Neural cell (in vitro differentiated cells): ENCODE data around the gene RARG. TPM values are rescaled to one million over a fixed set of nuclear protein-coding genes. Genes with fewer than 3 reads are reported as not detected.

Experiments used
- H2AFZ ChIP-seq: fragments of 200-600, 300-800 bp; sonication (generic), shearing (Covaris generic); 2 replicates; pipeline ENCODE4 v1.6.0; 2014; ENCODE audit warnings: low read depth, mild to moderate bottlenecking, antibody characterized with exemption, low read length, moderate library complexity
- H3F3A ChIP-seq: fragments of 200-600 bp; shearing (Covaris generic); 2 replicates; pipeline ENCODE4 v1.6.1; 2016; ENCODE audit warnings: mild to moderate bottlenecking, moderate library complexity, mixed read lengths, antibody characterized with exemption, low read length; ENCODE audit not compliant: insufficient read depth, poor library complexity, severe bottlenecking
- H3K27ac ChIP-seq: fragments of 200-600, 300-800 bp; sonication (generic), shearing (Covaris generic); 2 replicates; pipeline ENCODE4 v1.5.1; 2014; ENCODE audit warnings: mild to moderate bottlenecking, low read length, moderate library complexity
- H3K27me3 ChIP-seq: fragments of 300-800, 200-600 bp; sonication (generic), shearing (Covaris generic); 2 replicates; pipeline ENCODE4 v1.6.0; 2014; ENCODE audit warnings: mild to moderate bottlenecking, low read depth, low read length, moderate library complexity; ENCODE audit not compliant: insufficient read depth
- H3K36me3 ChIP-seq: fragments of 300-800, 200-600 bp; sonication (generic), shearing (Covaris generic); 2 replicates; pipeline ENCODE4 v1.5.1; 2014; ENCODE audit warnings: mild to moderate bottlenecking, antibody characterized with exemption, low read length, moderate library complexity; ENCODE audit not compliant: insufficient read depth
- H3K4me2 ChIP-seq: fragments of 300-800, 200-600 bp; sonication (generic), shearing (Covaris generic); 2 replicates; pipeline ENCODE4 v1.6.0; 2014; ENCODE audit warnings: mild to moderate bottlenecking, low read length
- H3K4me3 ChIP-seq: fragments of 300-800, 200-600 bp; sonication (generic), shearing (Covaris generic); 2 replicates; pipeline ENCODE4 v1.5.1; 2014; ENCODE audit warnings: mild to moderate bottlenecking, low read length, moderate library complexity
- H3K79me2 ChIP-seq: fragments of 200-600 bp; shearing (Covaris generic); replicated peaks from 2 replicates; pipeline ENCODE4 v1.6.0; 2014; ENCODE audit warnings: mild to moderate bottlenecking, low read length, moderate library complexity; ENCODE audit not compliant: insufficient read depth
- H3K9ac ChIP-seq: fragments of 300-800, 200-600 bp; sonication (generic), shearing (Covaris generic); 2 replicates; pipeline ENCODE4 v1.6.1; 2016; ENCODE audit warnings: mild to moderate bottlenecking, low read length, mixed read lengths
- H3K9me2 ChIP-seq: fragments of 200-600 bp; shearing (Covaris generic); 2 replicates; pipeline ENCODE4 v1.6.1; 2016; ENCODE audit warnings: mild to moderate bottlenecking, low read length, mixed read lengths; ENCODE audit not compliant: insufficient read depth
- H3K9me3 ChIP-seq: fragments of 200-600, 300-800 bp; sonication (generic), shearing (Covaris generic); 2 replicates; pipeline ENCODE4 v1.6.1; 2016; ENCODE audit warnings: mild to moderate bottlenecking, mixed run types, low read length, moderate library complexity, mixed read lengths
- H4K20me1 ChIP-seq: fragments of 200-600 bp; shearing (Covaris generic); 2 replicates; pipeline ENCODE4 v1.6.1; 2016; ENCODE audit warnings: mild to moderate bottlenecking, mixed run types; ENCODE audit not compliant: insufficient read depth
- CTCF ChIP-seq: fragments of 450-650 bp; IDR thresholded peaks from 2 replicates; pipeline ENCODE4 v1.5.1; 2014; ENCODE audit warnings: antibody characterized with exemption, mild to moderate bottlenecking, moderate library complexity; ENCODE audit not compliant: poor library complexity, severe bottlenecking
- EP300 ChIP-seq: fragments of 450-650 bp; conservative IDR thresholded peaks from 2 replicates; pipeline ENCODE4 v1.6.1; 2014; ENCODE audit warnings: antibody characterized with exemption, mild to moderate bottlenecking, moderate library complexity; ENCODE audit not compliant: poor library complexity, severe bottlenecking
- EZH2 ChIP-seq: fragments of 200-600, 300-800 bp; shearing (Covaris generic), sonication (generic); IDR thresholded peaks from 2 replicates; pipeline ENCODE4 v1.6.1; 2014; ENCODE audit warnings: antibody characterized with exemption, low read length, borderline replicate concordance, mild to moderate bottlenecking; ENCODE audit not compliant: insufficient read depth, poor library complexity, severe bottlenecking
- MXI1 ChIP-seq: fragments of 450-650 bp; conservative IDR thresholded peaks from 2 replicates; pipeline ENCODE4 v1.6.1; 2014; ENCODE audit warnings: antibody characterized with exemption, mild to moderate bottlenecking; ENCODE audit not compliant: poor library complexity, severe bottlenecking
- POLR2AphosphoS5 ChIP-seq: IDR thresholded peaks from 2 replicates; pipeline ENCODE4 v1.6.1; 2012
- RAD21 ChIP-seq: fragments of 450-650 bp; conservative IDR thresholded peaks from 2 replicates; pipeline ENCODE4 v1.6.1; 2014; ENCODE audit warnings: antibody characterized with exemption, mild to moderate bottlenecking, moderate library complexity
- REST ChIP-seq: IDR thresholded peaks from 2 replicates; pipeline ENCODE4 v1.6.1; 2012; ENCODE audit warnings: borderline replicate concordance
- SMC3 ChIP-seq: fragments of 450-650 bp; conservative IDR thresholded peaks from 2 replicates; pipeline ENCODE4 v1.6.1; 2014; ENCODE audit warnings: antibody characterized with exemption, mild to moderate bottlenecking, moderate library complexity; ENCODE audit not compliant: poor library complexity
- TAF1 ChIP-seq: IDR thresholded peaks from 2 replicates; pipeline ENCODE4 v1.6.1; 2012; ENCODE audit warnings: low read depth
- polyA plus RNA-seq: library from polyadenylated mRNA; depleted of rRNA; stranded (reverse); fragments of >200 nt; gene quantifications from 2 replicates; pipeline ENCODE4 v1.2.3, GENCODE V29; 2014

RARG gene
- polyA plus RNA-seq, 1 donor from 2014 or later, result 0.61 TPM

- Histone ChIP-seq H3K9me3 (no peaks in the 10 kb centered on the region), H3K9me2 (no peaks in the 10 kb centered on the region), H3K36me3 (no peaks in the 10 kb centered on the region), H3K4me3 (no peak overlapping the region), H4K20me1 (no peaks in the 10 kb centered on the region), H3K4me2 (no peak overlapping the region), H3F3A (peaks cover 4% of the 10 kb centered on the region), H3K9ac (no peak overlapping the region), H3K79me2 (peaks cover 5% of the 10 kb centered on the region), H3K27me3 (no peaks in the 10 kb centered on the region), H2AFZ (no peak overlapping the region), H3K27ac (no peak overlapping the region)
- TF ChIP-seq POLR2AphosphoS5 (no peak), REST (no peak), TAF1 (no peak), SMC3 (no peak), MXI1 (no peak), EP300 (no peak)
Measured at GRCh38 chr12:53176750-53177149, 55.3 kb downstream of the RARG start.

- no peak overlapping the region for H3K4me3 ChIP-seq
- peaks cover 4% of the 10 kb centered on the region for H3F3A ChIP-seq
- no peaks in the 10 kb centered on the region for H3K9me2 ChIP-seq
- H3K9me3 ChIP-seq, result no peaks in the 10 kb centered on the region
- no peak overlapping the region for H3K4me2 ChIP-seq
- no peak overlapping the region for H3K9ac ChIP-seq
- TF ChIP-seq CTCF (peak; percentile 36), POLR2AphosphoS5 (no peak)
- H3K36me3 ChIP-seq, result no peaks in the 10 kb centered on the region
- H4K20me1 ChIP-seq, result no peaks in the 10 kb centered on the region
- no peak overlapping the region for H2AFZ ChIP-seq
- H3K27ac ChIP-seq, result no peak overlapping the region
- H3K27me3 ChIP-seq, result no peaks in the 10 kb centered on the region
- H3K79me2 ChIP-seq, result no peaks in the 10 kb centered on the region
Measured at GRCh38 chr12:53174881-53175491, 57.0 kb downstream of the RARG start.

- Histone ChIP-seq H2AFZ (no peak overlapping the region), H3K4me2 (no peak overlapping the region), H3F3A (no peaks in the 10 kb centered on the region), H3K4me3 (no peak overlapping the region), H3K9me2 (no peaks in the 10 kb centered on the region), H3K9ac (no peak overlapping the region), H4K20me1 (no peaks in the 10 kb centered on the region), H3K27ac (no peak overlapping the region), H3K9me3 (no peaks in the 10 kb centered on the region), H3K79me2 (no peaks in the 10 kb centered on the region), H3K36me3 (no peaks in the 10 kb centered on the region), H3K27me3 (no peaks in the 10 kb centered on the region)
- TF ChIP-seq REST (no peak), SMC3 (no peak), POLR2AphosphoS5 (no peak), RAD21 (no peak), EP300 (no peak), MXI1 (no peak), EZH2 (no peak), TAF1 (no peak), CTCF (no peak)
Measured at GRCh38 chr12:53173085-53173715, 58.8 kb downstream of the RARG start.
